Astrocyte of the cerebellum (primary cell): ENCODE measurements around the gene CTBP1.

ENCODE experiments used
- DNase-seq: peaks from one replicate; pipeline ENCODE4 v3.0.0-alpha.2; 2011; ENCODE audit warnings: low read depth
- H3K4me3 ChIP-seq: 2 replicates; pipeline ENCODE4 v1.5.1; 2011; ENCODE audit warnings: mild to moderate bottlenecking, low read depth, low read length, moderate library complexity
- in situ Hi-C: cut with HindIII; loops from 2 replicates; pipeline ENCODE4 v1.10.0; 2017; ENCODE audit warnings: low sequenced_read_pairs
- TF ChIP-seq, protein P1 (sequence below): IDR thresholded peaks from 2 replicates; pipeline ENCODE4 v1.5.1; 2012; ENCODE audit warnings: low read length, low read depth, moderate library complexity, mild to moderate bottlenecking; ENCODE audit errors: missing control alignments

CTBP1 gene

DNA sequence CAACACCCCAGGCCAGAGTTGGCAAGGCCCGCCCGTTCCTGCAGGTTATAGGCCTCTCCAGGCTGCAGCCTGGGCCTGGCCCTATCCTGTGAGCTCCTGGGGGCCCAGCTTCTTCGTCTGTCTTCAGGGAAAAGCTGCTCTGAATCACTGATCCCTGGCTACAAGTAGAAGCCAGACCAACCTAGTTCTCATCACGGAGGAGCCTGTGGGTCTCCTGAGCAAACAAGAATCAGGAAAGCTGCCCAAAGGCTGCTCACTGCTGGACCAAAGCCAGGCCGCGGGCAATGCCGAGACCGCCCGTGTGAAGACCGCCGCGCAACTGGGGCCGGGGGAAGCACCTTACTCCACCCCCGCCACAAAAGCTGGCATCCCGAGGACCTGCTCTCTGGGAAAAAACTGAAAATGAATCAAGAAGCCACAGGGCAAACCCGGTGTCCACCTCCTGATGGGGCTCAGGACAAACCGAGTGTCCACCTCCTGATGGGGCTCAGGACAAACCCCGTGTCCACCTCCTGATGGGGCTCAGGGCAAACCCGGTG lies 12.8 kb downstream of the CTBP1 start:
- in situ Hi-C loops = no loop called here
- TF ChIP-seq, protein P1, sequence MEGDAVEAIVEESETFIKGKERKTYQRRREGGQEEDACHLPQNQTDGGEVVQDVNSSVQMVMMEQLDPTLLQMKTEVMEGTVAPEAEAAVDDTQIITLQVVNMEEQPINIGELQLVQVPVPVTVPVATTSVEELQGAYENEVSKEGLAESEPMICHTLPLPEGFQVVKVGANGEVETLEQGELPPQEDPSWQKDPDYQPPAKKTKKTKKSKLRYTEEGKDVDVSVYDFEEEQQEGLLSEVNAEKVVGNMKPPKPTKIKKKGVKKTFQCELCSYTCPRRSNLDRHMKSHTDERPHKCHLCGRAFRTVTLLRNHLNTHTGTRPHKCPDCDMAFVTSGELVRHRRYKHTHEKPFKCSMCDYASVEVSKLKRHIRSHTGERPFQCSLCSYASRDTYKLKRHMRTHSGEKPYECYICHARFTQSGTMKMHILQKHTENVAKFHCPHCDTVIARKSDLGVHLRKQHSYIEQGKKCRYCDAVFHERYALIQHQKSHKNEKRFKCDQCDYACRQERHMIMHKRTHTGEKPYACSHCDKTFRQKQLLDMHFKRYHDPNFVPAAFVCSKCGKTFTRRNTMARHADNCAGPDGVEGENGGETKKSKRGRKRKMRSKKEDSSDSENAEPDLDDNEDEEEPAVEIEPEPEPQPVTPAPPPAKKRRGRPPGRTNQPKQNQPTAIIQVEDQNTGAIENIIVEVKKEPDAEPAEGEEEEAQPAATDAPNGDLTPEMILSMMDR = no peak
- H3K4me3 ChIP-seq = no peak overlapping the region
- DNase-seq = no peak

DNA sequence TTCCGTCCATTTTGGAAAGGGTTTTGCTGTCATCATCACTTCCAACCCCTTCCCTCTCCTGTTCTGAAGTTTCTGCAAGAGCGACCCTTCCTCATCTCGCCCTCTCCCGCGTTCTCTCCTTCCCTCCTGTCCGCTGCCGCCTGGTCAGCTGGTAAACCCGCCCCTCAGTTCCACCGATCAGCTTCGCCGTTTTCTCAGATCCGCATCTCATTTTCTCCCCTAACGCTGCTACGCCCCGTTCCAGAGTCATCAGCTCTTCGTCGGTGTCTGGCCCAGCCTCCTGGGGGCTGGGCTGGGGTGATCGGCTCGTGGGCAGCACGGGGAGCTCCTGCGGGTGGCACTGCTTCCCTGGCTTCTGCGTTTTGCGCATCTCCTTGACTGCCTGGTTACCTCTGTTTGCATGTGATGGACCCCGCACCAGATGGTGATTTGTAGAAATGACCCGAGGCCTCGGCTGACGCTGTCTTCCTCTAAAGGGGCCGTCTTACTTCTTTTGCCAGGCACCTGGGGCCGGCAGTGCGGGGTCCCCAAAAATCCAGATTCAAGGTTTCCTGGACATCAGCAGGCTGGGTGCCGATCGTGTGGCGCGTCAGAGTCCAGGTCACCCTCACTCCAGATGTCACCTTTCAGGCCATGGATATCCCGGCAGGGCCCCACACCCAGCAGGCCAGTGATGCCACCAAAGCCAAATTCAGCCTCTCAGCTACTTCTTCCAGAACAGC lies 13.4 kb downstream of the CTBP1 start:
- H3K4me3 ChIP-seq = no peak overlapping the region
- TF ChIP-seq, protein P1 = no peak
- no peak for DNase-seq
- in situ Hi-C loops = no loop called here

DNA sequence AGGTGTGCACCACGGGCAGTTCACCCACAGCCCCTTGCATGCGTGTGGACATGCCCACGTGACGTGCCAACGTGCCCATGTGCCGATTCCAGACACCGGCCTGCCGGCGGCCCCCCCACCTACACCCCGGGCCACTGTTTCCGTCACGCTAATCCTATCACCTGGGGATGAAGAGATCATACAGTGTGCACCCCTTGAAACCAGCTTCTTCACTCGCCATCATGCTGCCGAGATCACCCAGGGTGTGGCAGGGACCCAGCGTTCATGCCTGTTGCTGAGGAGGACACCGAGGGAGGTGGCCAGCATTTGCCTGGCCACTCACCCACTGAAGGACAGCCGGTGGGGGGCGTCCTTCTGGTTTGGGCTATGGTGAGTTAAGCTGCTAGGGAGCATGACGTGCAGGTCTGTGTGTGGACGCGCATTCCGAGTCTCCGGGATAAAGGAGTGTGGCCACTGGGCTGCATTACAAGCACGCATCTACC lies 14.1 kb downstream of the CTBP1 start:
- in situ Hi-C loops = no loop called here
- TF ChIP-seq, protein P1 = no peak

DNA sequence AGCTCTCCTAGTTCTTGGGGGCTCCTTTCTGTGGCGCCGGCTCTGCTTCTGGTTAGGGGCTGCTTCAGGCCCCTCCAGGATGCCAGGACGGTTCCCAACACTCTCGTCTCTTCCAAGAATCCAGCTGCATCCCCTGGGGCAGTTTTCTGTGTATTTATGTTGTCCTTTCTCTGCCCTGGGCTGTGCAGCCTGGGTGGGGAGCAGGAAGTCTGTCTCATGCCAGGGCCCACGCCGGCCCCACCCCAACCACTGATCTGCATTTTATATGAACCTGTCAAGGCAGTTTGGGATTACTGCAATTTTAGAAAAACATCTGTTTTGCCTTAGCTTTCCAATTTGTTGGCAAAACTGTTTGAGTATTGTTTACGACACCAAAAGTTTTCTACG lies 14.6 kb downstream of the CTBP1 start:
- no peak overlapping the region for H3K4me3 ChIP-seq
- in situ Hi-C loops = no loop called here
- DNase-seq = no peak
- TF ChIP-seq, protein P1 = no peak

More for the DNA sequence above, 14.1 kb downstream of the CTBP1 start:
- DNase-seq = no peak
- H3K4me3 ChIP-seq = no peak overlapping the region

DNA sequence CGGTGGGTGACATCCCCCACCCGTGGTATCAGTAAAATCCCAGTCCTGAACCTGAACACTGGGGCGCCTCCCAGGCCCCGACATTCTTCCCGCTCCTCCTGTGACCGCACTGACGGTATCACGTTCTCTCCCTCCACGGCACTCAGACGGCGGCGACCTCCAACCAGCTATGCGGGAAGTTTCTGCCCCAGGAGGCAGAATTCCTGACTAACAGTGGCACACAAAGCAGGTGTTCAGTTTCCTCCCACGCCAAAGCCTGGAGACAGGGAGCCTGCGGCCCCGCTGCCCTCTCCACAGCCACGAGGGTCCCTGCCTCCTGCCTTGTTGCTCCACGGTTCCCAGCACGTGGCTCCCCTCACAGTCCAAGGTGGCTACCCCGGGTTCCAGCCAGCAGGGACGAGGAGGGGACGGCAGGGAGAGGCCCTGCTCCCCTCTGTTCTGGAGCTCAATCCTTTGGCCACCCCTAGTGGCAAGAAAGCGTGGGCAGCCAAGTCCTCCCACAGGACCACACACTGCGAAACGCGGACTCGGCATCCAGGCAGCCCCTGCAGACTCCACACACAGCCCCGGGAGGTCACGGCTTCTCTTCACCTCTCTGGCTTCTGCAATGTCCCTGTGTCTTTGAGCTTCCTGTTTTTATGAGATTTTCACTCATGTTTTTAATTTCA lies 15.2 kb downstream of the CTBP1 start:
- no peak for DNase-seq
- in situ Hi-C loops = no loop called here
- H3K4me3 ChIP-seq = no peak overlapping the region
- TF ChIP-seq, protein P1 = peak; percentile 65

DNA sequence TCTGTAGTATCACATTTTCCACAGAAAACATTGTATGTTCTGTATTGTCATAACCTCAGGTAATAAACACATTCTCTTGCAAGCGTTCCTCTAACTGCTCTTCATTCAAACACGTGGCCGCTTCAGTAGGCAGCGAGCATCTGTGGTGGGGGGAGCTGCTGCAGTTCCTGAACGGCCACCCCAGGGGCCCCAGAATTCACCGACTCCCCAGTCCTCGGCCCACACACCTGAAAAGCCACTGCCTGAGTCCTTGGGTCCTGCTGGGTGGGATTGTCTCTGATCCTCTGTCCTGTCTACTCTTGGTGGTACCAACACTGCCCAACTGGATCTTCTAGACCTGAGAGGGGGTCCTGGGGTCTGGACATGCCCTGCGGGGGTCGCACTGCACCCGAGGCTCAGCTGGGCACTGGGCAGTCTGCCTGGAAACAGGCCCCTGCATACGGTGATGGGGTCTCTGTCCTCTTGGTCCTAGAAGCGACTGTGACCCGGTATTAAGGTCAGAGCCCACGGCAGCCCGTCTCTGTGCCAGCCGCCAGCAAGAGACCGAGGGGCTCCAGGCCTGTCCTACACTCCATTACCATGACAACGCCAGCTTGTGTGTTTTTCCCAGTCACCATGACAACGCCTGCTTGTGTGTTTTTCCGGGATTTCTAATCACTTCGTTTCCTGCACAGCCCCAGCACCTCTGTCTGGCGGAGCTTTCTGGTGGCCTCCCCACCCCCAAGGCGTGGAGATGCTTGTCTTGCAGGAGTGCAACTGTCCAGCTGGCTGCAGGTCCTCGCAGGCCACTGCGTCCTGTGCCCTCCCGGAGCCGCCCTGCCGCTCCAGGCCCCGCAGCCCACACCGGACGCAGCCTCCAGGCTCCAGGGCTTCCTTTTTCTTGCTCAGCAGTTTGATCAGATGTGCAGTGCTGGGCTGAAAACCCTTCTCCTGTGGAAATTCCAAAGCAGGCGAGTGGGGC lies 16.0 kb downstream of the CTBP1 start:
- TF ChIP-seq, protein P1 = no peak
- DNase-seq = no peak
- H3K4me3 ChIP-seq = no peak overlapping the region
- in situ Hi-C loops = no loop called here
